Embryonic facial prominence (tissue), 1 donor: ENCODE results near the gene TJP1.

Source experiments
- DNase-seq: peaks from one replicate; pipeline ENCODE4 v3.0.0-alpha.2; 2016; ENCODE audit errors: extremely low spot score

TJP1 gene

DNA sequence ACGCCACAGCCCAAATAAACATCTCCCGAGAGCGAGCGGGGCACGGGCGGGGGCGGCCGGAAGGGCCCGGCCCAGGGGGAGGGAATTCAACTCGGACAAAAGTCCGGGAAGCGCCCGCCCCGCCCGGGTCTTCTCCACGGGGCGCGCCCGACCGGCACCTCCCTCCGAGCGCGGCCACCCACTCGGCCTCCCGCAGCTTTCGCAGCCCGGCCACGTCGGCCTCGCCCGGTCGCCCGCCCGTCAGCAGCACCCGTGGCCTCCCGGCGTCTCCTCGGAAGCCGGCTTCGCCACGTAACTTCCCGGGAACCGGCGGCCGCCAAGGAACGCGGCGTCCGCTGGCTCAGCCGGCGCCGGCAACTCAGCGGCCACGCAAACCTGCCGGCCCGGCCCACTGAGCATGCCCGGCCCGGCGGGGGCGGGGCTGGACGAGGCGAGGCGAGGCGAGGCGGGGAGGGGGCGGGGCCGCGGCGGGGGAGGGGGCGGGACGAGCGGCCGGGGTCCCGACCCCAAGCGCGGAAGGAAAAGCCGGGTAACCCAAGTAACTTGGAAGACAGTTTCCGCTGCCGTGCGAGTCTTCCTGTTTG lies at the start of gene TJP1:
Gene TJP1, minus strand, starts transcription at position 369 of the 584 bp plus-strand sequence. CDS start 440 bp downstream, outside the sequence.
- peak; percentile 30 for DNase-seq

DNA sequence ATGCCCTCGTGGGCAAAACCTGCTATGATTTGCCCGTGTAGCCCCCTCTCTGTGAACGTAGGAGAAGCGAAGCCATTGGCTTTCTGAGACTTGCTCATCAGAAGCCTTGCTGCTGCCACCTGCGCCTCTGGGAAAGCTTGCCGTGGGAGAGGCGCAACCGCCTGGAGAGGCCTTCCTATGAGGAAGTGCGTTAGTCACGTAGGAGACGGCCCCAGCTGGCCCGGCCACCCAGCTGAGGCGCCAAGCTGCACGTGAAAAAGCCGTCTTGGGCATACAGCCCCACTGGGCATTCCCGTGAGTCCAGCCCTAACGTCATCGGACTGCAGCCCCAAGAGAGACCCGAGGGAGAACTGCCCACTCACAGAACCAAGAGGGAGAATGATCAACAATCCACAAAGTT lies 49.1 kb upstream of the TJP1 start:
- no peak for DNase-seq

DNA sequence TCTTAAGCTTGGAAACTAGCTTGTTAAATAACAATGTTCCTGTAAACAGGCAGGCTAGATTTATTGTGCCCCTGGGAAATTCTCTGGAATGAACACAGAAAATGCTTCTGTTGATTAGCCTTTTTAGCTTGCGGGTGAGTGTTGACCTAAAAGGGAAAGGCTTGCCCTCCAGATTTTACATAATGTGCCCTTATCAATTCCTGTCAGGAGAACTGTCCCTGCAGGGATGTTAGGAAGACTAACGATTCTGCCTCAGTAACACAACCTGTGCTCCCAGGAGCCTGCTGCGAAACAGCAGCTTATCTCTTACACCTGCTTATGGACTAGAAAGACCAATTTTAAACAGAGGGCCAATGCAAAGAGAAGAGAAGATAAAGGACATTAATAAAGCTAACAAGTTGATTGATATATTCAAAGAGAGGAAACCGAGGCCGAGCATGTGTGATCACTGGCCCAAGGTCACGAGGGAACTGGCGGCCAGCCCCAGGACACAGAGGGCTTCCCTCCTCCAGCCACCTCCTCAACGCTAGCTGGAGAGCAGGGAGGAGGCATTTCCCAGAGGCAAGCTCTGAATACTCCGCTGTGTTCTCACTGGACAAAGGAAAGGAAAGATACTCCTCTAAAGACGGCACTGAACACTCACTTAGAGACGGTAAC lies 48.4 kb upstream of the TJP1 start:
- DNase-seq, result no peak

DNA sequence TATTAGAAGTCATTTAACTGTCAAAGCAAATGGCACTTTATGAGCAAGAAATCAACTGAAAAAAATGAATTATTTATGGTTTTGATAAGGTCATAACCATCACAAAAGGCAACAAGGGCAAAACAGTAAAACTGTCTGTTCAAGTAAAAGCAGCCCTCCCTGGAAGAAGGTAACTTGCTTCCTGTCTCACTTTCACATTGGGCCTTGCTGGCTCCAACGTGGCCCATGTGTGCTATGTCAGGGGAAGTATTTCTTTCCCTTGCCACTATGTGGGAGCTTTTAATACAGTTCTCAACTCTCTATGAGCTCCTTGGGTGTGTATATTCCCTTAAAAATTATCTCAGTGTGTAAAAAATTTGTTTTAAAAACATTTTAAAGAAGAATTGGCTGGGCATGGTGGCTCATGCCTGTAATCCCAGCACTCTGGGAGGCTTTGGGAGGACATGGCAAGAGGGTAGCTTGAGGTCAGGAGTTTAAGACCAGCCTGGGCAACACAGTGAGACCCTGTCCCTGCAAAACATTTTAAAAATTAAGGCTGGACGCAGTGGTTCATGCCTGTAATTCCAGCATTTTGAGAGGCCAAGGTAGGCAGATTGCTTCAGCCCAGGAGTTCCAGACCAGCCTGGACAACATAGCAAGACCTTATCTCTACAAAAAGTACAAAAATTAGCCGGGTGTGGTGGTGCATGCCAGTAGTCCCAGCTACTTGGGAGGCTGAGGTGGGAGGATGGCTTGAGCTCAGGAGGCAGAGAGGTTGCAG lies 45.2 kb upstream of the TJP1 start:
- DNase-seq, result no peak

DNA sequence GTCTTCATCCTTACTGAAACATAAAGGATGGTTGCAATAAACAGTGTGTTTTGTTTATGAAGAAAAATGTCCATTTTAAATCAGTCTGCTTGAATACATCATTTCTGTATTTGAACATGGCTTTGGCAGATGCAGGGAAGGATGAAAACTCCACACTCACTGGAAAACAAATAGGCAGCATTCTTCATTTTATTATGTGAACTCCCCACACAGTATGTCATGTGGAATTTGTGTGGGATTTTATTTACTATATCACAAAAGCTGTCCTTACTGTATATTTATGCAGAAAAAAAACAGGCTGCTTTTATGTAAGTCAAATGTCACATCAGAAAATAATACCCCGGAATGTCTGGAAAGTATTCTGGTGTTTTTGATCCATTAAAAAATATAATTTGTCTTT lies 44.1 kb upstream of the TJP1 start:
- no peak for DNase-seq

DNA sequence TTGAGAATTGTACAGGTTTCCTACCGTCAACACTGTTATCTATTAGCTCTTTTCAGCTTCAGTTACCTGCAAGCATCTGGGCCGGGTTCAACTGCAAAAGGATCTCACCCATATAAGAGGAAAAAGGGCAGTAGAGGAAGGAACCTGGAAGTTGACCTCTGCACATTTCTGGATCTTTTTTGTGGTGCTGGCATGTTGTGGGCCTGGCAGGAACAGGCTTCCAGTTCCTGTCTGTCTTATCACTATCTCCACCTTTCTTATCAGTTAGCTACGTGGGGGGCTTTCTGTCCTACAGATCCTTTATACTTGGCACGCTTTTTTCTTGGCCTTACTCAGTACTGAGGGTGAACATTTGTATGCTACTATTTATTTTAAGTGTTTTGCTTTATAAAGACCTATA lies 42.2 kb upstream of the TJP1 start:
- DNase-seq, result no peak

DNA sequence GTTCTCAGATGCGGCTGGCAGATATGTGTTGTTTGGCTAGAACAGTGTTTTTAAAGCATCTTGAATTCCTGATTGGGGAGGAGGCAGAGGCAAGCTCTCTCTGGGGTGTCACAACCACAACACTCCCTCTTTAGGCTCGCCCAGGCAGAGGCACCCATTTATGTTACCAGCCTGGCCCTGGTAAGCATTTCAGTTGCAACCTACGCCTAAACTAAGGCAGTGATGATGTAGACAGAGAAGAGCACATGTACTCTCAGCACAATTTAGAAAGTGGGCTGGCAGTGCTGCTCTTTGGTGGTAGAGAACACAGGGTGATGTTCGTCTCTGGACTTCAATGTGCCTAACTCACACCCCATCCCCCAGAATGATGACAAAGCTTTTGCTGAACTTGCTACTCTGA lies 41.2 kb upstream of the TJP1 start:
- DNase-seq, result no peak

DNA sequence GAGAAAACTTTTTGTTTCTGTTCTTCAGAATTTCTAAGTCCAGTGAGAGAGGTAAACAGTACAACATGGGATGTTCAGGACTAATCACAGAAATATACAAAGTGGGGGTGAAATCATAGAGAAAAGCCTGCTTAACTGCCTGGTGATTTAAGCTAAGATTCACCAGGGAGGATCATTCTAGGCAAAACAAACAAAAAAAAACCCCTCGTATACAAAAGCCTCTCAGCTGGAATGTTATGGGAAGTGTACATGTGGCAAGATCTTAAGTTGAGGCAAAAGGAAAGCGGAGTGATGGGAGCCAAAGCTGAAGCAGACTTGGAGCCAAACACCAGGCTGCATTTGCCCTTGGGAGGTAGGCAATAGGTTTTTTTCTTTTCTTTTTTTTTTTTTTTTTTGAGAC lies 40.0 kb upstream of the TJP1 start:
- DNase-seq, result no peak

DNA sequence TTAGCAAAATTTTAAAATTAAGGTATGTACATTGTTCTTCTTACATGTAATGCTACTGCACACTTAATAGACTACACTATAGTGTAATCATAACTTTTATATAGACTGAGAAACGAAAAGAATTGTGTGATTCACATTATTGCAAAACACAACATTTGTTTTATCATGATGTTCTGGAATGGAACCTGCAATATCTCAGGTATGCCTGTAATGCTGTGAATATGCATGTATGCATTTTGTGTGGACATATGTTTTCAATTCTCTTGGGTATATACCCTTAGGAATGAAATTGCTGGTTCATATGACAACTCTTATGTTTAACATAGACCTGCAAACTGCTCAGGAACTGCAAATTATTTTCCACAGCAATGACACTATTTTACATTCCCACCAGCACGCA lies 38.6 kb upstream of the TJP1 start:
- DNase-seq, result no peak

DNA sequence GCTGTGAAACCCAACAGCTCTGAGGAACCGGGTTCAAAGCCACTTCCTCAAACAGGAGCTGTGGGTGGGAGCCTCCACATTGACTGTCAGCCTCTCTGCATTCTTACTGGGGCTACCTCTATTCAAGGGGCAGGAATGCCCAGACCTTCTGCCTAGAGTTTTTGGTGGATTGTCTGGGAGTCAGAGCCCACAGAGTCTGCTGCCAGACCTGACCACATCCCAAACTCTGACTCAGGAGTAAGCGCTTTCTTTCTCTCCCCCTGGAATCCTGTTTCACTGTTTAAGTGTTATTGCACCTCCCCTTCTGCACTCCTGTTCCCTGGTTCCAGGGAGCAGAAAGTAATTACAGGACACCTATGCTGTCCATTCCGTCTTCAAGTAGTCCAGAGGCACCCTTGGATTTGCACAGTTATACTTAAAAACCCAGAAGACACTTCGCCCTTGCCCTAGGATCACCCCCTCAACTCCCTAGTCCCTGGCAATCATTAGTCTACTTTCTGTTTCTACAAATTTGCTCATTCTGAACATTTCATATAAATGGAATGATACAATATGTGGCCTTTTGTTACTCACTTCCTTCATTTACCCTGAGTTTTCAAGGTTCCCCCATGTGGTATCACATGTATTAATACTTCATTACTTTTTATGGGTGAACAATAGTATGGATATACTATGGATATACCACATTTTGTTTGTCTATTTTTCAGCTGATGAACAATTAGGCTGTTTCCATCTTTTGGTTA lies 37.9 kb upstream of the TJP1 start:
- DNase-seq, result no peak

DNA sequence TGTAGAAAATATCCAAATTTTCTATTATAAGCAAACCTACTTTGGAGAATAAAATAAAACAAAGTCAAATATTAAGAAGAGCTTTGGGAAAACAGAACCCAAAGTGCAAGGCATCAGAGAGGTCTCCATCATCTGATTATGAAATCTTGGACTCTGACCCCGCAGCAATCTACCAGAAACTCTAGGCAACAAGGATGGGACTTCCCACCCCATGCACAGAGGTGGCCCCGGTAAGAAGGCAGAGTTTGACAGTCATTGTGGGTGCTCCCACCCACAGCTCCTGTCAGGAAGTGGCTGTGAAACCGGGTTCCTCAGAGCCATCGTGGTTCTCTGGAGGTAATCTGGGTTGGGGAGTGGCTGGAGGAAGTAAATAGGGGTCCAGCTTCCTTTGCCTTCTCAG lies 37.0 kb upstream of the TJP1 start:
- no peak for DNase-seq

DNA sequence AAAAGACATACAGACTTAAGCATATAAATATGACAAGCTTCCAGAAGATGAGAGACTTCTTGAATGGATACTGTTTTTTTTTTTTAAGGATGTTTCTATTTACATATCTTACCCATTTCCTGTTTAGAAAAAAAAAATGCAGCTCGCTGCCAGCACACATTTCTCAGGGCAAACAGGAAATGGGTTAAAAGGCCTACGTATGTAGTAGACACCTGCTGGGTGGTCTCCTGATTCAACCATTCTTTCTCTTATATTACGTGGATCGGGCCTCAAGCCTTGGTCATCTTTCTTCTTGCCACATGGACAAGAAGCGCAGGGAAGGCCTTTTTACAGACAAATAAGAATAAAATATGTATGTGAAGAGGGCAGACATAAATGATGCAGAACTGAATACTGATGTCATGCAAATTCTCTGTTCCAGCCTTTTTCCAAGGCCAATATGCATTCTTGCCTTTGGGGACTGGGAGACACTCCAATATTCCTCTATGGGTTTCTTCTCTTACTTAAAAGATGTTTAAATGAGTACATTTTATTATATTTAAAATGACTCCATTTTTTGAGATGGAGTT lies 35.0 kb upstream of the TJP1 start:
- DNase-seq, result no peak

DNA sequence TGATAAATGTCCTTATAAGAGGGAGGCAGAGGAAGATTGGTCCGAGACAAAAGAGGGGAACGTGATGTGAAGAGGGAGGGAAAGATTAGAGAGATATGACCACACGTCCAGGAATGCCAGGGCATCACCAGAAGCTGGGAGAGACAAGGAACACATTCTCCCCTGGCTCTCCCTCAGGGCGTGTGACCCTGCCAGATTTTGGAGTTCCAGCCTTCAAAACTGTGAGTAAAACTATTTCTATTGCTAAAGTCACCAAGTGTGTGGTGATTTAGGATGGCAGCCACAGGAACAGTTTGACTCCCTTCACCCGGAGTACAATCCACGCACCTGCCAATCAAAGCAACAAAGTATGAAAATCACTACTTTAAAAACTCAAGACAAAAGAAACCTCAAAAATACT lies 32.1 kb upstream of the TJP1 start:
- DNase-seq, result no peak

DNA sequence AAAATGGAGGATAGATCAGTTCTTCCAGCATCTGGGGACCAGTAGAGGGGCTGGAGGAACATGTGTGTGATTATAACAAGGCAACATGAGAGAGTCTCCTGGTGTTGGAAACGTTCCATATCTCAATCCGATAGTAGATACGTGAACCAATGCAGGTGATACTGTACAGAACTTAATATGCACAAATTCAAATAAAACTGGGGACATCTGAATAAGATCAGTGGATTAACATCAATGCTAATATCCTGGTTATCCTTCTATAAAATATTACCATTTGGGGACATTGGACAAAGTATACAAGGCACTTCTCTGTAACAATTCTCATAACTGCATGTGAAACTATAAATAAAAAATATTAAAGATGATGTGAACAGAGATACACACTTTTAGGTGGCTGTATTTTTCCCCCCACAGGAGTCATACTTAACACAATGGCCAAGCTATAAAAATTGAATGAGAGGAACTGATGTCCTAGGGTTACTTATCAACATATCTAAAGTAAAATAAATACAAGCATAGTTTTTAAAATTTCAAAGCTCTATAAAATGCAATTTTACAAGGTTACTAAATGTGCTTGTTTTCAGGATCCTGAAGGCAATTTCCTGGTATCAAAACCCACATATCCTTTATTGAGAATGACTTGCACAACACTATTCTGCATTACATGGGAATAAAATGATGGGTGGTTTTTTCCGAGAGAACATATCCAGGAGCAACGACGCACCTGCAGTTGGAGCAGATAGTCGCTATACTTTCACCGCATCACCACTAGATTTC lies 31.1 kb upstream of the TJP1 start:
- DNase-seq, result no peak

DNA sequence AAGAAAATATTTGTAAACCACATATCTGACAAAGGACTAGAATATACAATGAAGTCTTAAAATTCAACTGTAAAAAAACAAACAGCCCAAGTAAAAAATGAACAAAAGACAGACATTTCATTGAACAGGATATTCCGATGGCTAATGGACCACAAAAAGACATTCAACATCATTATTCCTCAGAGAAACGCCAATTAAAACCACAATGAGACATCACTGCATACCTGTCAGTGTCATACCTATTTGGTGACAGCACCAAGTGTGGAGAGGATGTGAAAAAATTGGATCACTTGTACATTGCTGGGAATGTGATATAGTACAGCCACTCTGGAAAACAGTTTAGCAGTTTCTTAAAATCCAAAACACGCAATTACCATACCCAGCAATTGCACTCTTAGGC lies 29.9 kb upstream of the TJP1 start:
- DNase-seq, result no peak

DNA sequence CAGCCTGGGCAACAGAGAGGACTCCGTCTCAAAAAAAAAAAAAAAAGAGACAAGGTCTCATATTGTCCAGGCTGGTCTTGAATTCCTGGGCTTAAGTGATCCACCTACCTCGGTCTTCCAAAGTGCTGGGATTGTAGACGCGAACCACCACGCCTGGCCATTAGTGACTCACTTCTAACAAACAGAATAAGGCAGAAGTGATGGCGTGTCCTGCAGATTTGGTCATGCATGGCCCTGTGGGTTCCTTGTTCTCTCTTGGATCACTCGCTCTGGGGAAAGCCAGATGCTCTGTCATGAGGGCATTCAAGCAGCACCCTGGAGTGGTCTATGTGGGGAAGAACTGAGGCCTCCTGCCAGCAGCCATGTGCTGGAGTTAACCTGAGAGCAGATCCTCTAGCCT lies 27.4 kb upstream of the TJP1 start:
- DNase-seq, result no peak

DNA sequence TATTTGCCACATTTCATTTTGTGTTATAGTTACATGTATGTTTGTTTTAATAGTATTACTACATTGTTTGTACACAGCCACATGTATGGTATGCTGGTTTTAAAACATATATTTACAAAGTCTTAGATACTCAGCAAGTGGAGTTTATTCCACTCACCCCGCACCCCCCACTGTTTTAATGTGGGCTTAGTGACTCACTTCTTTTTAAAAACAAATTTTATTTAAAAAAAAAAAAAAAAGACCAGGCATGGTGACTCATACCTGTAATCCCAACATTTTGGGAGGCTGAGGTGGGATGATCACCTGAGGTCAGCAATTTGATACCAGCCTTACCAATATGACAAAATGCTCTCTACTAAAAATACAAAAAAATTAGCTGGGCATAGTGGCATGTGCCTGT lies 26.9 kb upstream of the TJP1 start:
- no peak for DNase-seq

DNA sequence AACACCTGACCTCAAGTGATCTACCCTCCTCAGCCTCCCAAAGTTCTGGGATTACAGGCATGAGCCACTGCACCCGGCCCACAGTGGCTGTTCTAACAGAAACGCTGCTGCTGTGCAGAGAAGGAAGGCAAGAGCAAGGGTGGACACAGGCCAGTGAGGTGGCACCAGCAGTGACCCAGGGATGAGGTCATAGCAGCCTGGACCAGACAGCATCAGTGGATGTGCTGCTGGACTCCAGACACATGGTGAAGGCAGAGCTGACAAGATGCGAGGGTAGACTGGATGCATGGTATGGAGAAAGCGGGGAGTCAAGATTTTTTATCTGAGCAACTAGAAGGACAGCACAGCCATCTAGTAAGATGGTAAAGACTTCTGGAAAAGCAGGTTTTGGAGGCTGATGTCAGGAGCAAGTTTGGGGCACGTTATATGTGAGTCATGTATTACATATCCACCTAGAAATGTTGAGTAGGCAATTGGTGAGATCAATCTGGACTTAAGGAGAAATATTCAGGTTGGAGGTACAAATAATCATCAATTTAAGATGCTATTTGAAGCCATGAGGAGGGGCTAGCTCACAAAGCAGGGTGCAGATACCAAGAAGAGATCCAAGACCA lies 22.1 kb upstream of the TJP1 start:
- no peak for DNase-seq

DNA sequence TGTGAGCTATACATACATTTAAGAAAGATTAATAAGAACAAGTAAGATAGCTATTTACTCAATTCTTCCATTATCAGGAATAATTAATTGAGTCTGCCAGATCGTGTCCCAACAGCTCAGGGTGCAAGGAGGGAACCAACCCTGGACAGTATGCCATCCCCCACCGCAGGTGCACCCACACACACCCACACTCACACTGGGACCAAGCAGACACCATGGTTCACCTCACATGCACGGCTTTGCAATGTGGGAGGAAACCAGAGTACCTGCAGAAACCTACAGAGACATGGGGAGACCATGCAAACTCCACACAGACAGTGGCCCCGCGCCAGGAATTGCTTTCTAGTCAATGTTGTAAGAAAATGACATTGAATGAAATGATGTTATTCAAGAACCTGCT lies 20.0 kb upstream of the TJP1 start:
- DNase-seq, result no peak

DNA sequence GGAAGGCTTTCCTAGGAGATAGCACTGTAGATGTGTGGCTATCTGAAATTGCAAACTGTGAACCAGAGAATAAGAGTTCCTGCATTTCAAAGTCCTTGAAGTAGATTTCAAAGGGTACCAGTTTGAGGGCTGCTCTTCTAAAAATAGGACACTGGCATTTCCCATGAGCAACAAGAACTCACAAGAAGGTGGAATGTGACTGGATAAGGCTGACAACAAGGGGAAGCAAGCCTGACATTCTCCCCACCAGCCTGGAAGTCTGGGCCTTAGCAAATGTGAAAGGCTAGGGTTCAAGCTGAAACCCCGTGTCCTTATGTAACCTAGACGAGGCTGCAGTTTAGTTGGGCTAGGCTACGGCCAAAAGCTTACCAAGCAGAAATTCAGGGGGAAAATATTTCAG lies 18.7 kb upstream of the TJP1 start:
- DNase-seq, result no peak

DNA sequence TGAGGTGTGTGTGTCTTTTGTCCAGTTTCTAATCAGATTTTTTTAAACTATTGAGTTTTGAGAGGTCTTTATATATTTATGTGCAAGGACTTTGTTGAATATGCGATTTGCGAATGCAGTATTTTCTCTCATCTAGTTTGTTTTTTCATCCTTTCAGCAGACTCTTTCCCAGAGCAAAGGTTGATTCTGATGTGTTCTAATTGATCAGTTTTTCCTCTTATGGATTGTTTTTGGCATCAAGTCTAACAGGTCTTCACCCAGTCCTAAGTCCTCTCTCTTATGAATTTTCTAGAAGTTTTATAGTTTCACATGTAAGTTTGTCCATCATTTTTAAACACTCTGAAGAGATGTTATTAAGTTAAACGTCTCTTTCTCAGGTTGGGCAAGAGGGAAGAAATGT lies 17.8 kb upstream of the TJP1 start:
- DNase-seq, result no peak
